ENCODE results near the gene JOSD1. TPM values are rescaled to one million over a fixed set of nuclear protein-coding genes. Genes with fewer than 3 reads are reported as not detected.

Gene JOSD1
- total and polyA plus RNA-seq, 9 donors, result 33.6 to 138 (median 48.7) TPM

GRCh38 chr22:38741576-38741975 is 40.8 kb upstream of the JOSD1 start:
- no peak overlapping the region for H3K27ac ChIP-seq
- H3K4me1 ChIP-seq (ENCODE audit: insufficient read depth), result peaks cover 3% of the 10 kb centered on the region
- WGBS, 3 donors, result 93 to 97% (median 93%) methylated on average over 10 of the region's 10 CpGs

GRCh38 chr22:38741166-38741565 is 40.4 kb upstream of the JOSD1 start:
- no peak overlapping the region for H3K27ac ChIP-seq
- H3K9me3 ChIP-seq, result no peaks in the 10 kb centered on the region
- H3K4me1 ChIP-seq (ENCODE audit: insufficient read depth), result peaks cover 3% of the 10 kb centered on the region
- 85 to 89% (median 89%) methylated on average over 9 of the region's 9 CpGs for whole genome bisulfite sequencing, 3 donors
- H3K36me3 ChIP-seq, result no peaks in the 10 kb centered on the region
- TF ChIP-seq EP300 (IDR thresholded peaks at IDR 0.05) (no peak), POLR2A (IDR thresholded peaks at IDR 0.05) (no peak), CTCF (IDR thresholded peaks at IDR 0.05) (no peak)
- H3K27me3 ChIP-seq, result no peaks in the 10 kb centered on the region
- DNase-seq, result no peak
- intact Hi-C loops (cut with DNase I), result loop anchor here in 1 of 4 donors (2.0 kb wide), 1 partner anchor 18 kb away; no protein-coding TSS in a partner anchor
- no peak overlapping the region for H3K4me3 ChIP-seq

More at GRCh38 chr22:38741576-38741975, 40.8 kb upstream of the JOSD1 start:
- Histone ChIP-seq H3K27me3 (no peaks in the 10 kb centered on the region), H3K36me3 (no peaks in the 10 kb centered on the region), H3K9me3 (no peaks in the 10 kb centered on the region), H3K4me3 (no peak overlapping the region)
- intact Hi-C loops (cut with DNase I), result loop anchor here in 1 of 4 donors (2.0 kb wide), 1 partner anchor 17 kb away; no protein-coding TSS in a partner anchor
- no peak for DNase-seq
- TF ChIP-seq CTCF (IDR thresholded peaks at IDR 0.05) (no peak), POLR2A (IDR thresholded peaks at IDR 0.05) (no peak), EP300 (IDR thresholded peaks at IDR 0.05) (no peak)

- 62 to 75% (median 75%) methylated on average over 8 of the region's 8 CpGs for WGBS, 3 donors
- Histone ChIP-seq H3K36me3 (no peaks in the 10 kb centered on the region), H3K4me3 (no peak overlapping the region), H3K27ac (no peak overlapping the region), H3K27me3 (no peaks in the 10 kb centered on the region), H3K4me1 (ENCODE audit: insufficient read depth) (peaks cover 3% of the 10 kb centered on the region), H3K9me3 (no peaks in the 10 kb centered on the region)
- intact Hi-C loops (cut with DNase I), result loop anchor here in 1 of 4 donors (2.0 kb wide), 1 partner anchor 18 kb away; no protein-coding TSS in a partner anchor
- no peak for DNase-seq
- no peak for TF ChIP-seq EP300 (IDR thresholded peaks at IDR 0.05)
Observed at GRCh38 chr22:38740754-38741153, 40.0 kb upstream of the JOSD1 start.

- Histone ChIP-seq H3K36me3 (no peaks in the 10 kb centered on the region), H3K4me1 (ENCODE audit: insufficient read depth) (peaks cover 3% of the 10 kb centered on the region), H3K27ac (no peak overlapping the region), H3K9me3 (no peaks in the 10 kb centered on the region), H3K27me3 (no peaks in the 10 kb centered on the region), H3K4me3 (no peak overlapping the region)
- no peak for DNase-seq
- intact Hi-C loops (cut with DNase I), result loop anchor here in 1 of 4 donors (2.0 kb wide), 1 partner anchor 19 kb away; no protein-coding TSS in a partner anchor
- 58 to 79% (median 66%) methylated on average over 15 of the region's 15 CpGs for WGBS, 3 donors
- no peak for TF ChIP-seq CTCF (IDR thresholded peaks at IDR 0.05)
- TF ChIP-seq EP300 (IDR thresholded peaks at IDR 0.05), result no peak
- no peak for TF ChIP-seq POLR2A (IDR thresholded peaks at IDR 0.05)
Observed at GRCh38 chr22:38740116-38740723, 39.5 kb upstream of the JOSD1 start.
